Body of pancreas (tissue), 4 donors: ENCODE results near the gene AGXT2.

Source experiments
- POLR2A ChIP-seq, 3 donors: fragments of 450-650 bp; IDR thresholded peaks; one replicate each; pipeline ENCODE4 v1.6.1; 2016; ENCODE audit warnings: antibody characterized with exemption in 3 of 3, mild to moderate bottlenecking in 2 of 3
- TF ChIP-seq, protein P1 (sequence below), 7 experiments: fragments of 450-650 bp in 4 of 7; fragments of 200-600 bp in 3 of 7; sonication (generic) in 3 of 7; IDR thresholded peaks; one replicate each; pipeline ENCODE4 v1.5.1; 2016 to 2019; ENCODE audit warnings: antibody characterized with exemption in 7 of 7

DNA sequence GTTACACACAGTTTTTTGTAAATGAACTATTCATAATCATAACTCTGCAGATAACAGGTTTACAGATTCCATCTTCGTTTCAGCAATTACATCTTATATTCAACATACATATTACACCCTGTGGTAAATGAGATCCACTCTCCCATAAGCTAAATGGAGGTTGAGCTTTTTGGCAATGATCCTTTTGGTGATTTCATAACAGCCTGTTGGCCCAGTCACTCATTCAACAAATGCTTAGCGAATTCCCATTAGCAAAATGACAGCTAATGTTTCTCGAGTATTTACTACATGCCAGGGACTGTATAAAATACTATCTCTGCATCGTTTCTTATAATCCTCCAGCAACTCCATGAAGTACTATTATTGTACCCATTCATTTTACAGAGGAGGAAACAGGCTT lies 25.4 kb upstream of the AGXT2 start:
- TF ChIP-seq, protein P1, sequence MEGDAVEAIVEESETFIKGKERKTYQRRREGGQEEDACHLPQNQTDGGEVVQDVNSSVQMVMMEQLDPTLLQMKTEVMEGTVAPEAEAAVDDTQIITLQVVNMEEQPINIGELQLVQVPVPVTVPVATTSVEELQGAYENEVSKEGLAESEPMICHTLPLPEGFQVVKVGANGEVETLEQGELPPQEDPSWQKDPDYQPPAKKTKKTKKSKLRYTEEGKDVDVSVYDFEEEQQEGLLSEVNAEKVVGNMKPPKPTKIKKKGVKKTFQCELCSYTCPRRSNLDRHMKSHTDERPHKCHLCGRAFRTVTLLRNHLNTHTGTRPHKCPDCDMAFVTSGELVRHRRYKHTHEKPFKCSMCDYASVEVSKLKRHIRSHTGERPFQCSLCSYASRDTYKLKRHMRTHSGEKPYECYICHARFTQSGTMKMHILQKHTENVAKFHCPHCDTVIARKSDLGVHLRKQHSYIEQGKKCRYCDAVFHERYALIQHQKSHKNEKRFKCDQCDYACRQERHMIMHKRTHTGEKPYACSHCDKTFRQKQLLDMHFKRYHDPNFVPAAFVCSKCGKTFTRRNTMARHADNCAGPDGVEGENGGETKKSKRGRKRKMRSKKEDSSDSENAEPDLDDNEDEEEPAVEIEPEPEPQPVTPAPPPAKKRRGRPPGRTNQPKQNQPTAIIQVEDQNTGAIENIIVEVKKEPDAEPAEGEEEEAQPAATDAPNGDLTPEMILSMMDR (IDR thresholded peaks at IDR 0.05): no peak
- no peak for TF ChIP-seq POLR2A (IDR thresholded peaks at IDR 0.05)
